IPS DF 6.9 (cell line): ENCODE measurements around the gene RAB44.

Experiments
- DNase-seq: peaks from one replicate; pipeline ENCODE4 v3.0.0-alpha.2; 2013; ENCODE audit warnings: low read depth, low spot score
- H3K27ac ChIP-seq: one replicate; pipeline ENCODE4 v1.5.1; 2013; ENCODE audit warnings: low read length, control low read depth
- H3K27me3 ChIP-seq: 2 replicates; pipeline ENCODE4 v1.6.1; 2013; ENCODE audit warnings: mild to moderate bottlenecking, low read length; ENCODE audit not compliant: control insufficient read depth, insufficient read depth
- H3K36me3 ChIP-seq: 2 replicates; pipeline ENCODE4 v1.6.1; 2013; ENCODE audit warnings: low read length; ENCODE audit not compliant: control insufficient read depth, insufficient read depth
- H3K4me1 ChIP-seq: 2 replicates; pipeline ENCODE4 v1.6.1; 2013; ENCODE audit warnings: low read length; ENCODE audit not compliant: control insufficient read depth, insufficient read depth
- H3K4me3 ChIP-seq: 2 replicates; pipeline ENCODE4 v1.5.1; 2013; ENCODE audit warnings: mild to moderate bottlenecking, low read length
- H3K9me3 ChIP-seq: 2 replicates; pipeline ENCODE4 v1.6.1; 2013; ENCODE audit warnings: low read length, inconsistent platforms; ENCODE audit not compliant: control insufficient read depth, insufficient read depth
- WGBS: extraction: QIAGEN DNeasy Blood & Tissue Kit; methylation state at CpG from one replicate; pipeline ENCODE4 v1.1.7; 2013; ENCODE audit warnings: mixed read lengths, missing lambda C conversion rate; ENCODE audit not compliant: insufficient read length, insufficient coverage; 5-methylcytosine and 5-hydroxymethylcytosine counted together

RAB44 gene

GRCh38 chr6:36657942-36658544, 39.6 kb upstream of the RAB44 start:
- H3K36me3 ChIP-seq, result no peaks in the 10 kb centered on the region
- no peak overlapping the region for H3K27ac ChIP-seq
- no peaks in the 10 kb centered on the region for H3K9me3 ChIP-seq
- no peak for DNase-seq
- no peaks in the 10 kb centered on the region; the same call in 1 of the 2 replicates for H3K4me1 ChIP-seq
- H3K4me3 ChIP-seq, result no peak overlapping the region
- WGBS, result no CpG with 5 or more reads among the region's 1 CpG
- no peaks in the 10 kb centered on the region for H3K27me3 ChIP-seq

GRCh38 chr6:36659271-36659670, 38.4 kb upstream of the RAB44 start:
- H3K27me3 ChIP-seq, result no peaks in the 10 kb centered on the region
- H3K36me3 ChIP-seq, result no peaks in the 10 kb centered on the region
- WGBS, result no CpG with 5 or more reads among the region's 1 CpG
- DNase-seq, result no peak
- no peaks in the 10 kb centered on the region for H3K9me3 ChIP-seq
- no peak overlapping the region for H3K4me3 ChIP-seq
- H3K27ac ChIP-seq, result no peak overlapping the region
- no peaks in the 10 kb centered on the region; the same call in 1 of the 2 replicates for H3K4me1 ChIP-seq

GRCh38 chr6:36660771-36661471, 36.7 kb upstream of the RAB44 start:
- no peaks in the 10 kb centered on the region; the same call in 1 of the 2 replicates for H3K4me1 ChIP-seq
- H3K4me3 ChIP-seq, result no peak overlapping the region
- H3K27ac ChIP-seq, result no peak overlapping the region
- no peak for DNase-seq
- H3K27me3 ChIP-seq, result no peaks in the 10 kb centered on the region
- 100% methylated on average over 3 of the region's 44 CpGs for WGBS
- no peaks in the 10 kb centered on the region for H3K9me3 ChIP-seq
- no peaks in the 10 kb centered on the region for H3K36me3 ChIP-seq

- no CpG with 5 or more reads among the region's 5 CpGs for WGBS
- H3K4me3 ChIP-seq, result no peak overlapping the region
- no peaks in the 10 kb centered on the region for H3K9me3 ChIP-seq
- H3K4me1 ChIP-seq, result peaks cover 3% of the 10 kb centered on the region
- no peak overlapping the region for H3K27ac ChIP-seq
- H3K27me3 ChIP-seq, result no peaks in the 10 kb centered on the region
- no peaks in the 10 kb centered on the region for H3K36me3 ChIP-seq
- DNase-seq, result no peak
These were observed 35.2 kb upstream of the RAB44 start for GRCh38 chr6:36662380-36662779.

- no peaks in the 10 kb centered on the region for H3K27me3 ChIP-seq
- DNase-seq, result no peak
- H3K36me3 ChIP-seq, result no peaks in the 10 kb centered on the region
- no peak overlapping the region for H3K4me3 ChIP-seq
- peaks cover 3% of the 10 kb centered on the region for H3K4me1 ChIP-seq
- no peak overlapping the region for H3K27ac ChIP-seq
- WGBS, result no CpG with 5 or more reads among the region's 6 CpGs
- H3K9me3 ChIP-seq, result no peaks in the 10 kb centered on the region
These were observed 34.8 kb upstream of the RAB44 start for GRCh38 chr6:36662827-36663256.

GRCh38 chr6:36663504-36664446, 33.9 kb upstream of the RAB44 start:
- no peaks in the 10 kb centered on the region for H3K36me3 ChIP-seq
- H3K27ac ChIP-seq, result no peak overlapping the region
- WGBS, result no CpG with 5 or more reads among the region's 4 CpGs
- DNase-seq, result no peak
- peaks cover 3% of the 10 kb centered on the region for H3K4me1 ChIP-seq
- H3K4me3 ChIP-seq, result no peak overlapping the region
- no peaks in the 10 kb centered on the region for H3K9me3 ChIP-seq
- H3K27me3 ChIP-seq, result no peaks in the 10 kb centered on the region

GRCh38 chr6:36665180-36665579, 32.4 kb upstream of the RAB44 start:
- Histone ChIP-seq H3K27me3 (no peaks in the 10 kb centered on the region), H3K36me3 (no peaks in the 10 kb centered on the region), H3K9me3 (no peaks in the 10 kb centered on the region), H3K4me1 (peaks cover 5% of the 10 kb centered on the region), H3K4me3 (no peak overlapping the region), H3K27ac (no peak overlapping the region)
- no CpG with 5 or more reads among the region's 4 CpGs for WGBS
- no peak for DNase-seq

GRCh38 chr6:36666287-36666686, 31.3 kb upstream of the RAB44 start:
- WGBS, result no CpG with 5 or more reads among the region's 2 CpGs
- Histone ChIP-seq H3K27me3 (no peaks in the 10 kb centered on the region), H3K4me1 (peaks cover 5% of the 10 kb centered on the region), H3K4me3 (no peak overlapping the region), H3K36me3 (no peaks in the 10 kb centered on the region), H3K9me3 (no peaks in the 10 kb centered on the region), H3K27ac (no peak overlapping the region)
- DNase-seq, result no peak

GRCh38 chr6:36666826-36667591, 30.6 kb upstream of the RAB44 start:
- Histone ChIP-seq H3K4me1 (peaks cover 5% of the 10 kb centered on the region), H3K4me3 (no peak overlapping the region), H3K27ac (no peak overlapping the region), H3K27me3 (no peaks in the 10 kb centered on the region), H3K36me3 (no peaks in the 10 kb centered on the region), H3K9me3 (no peaks in the 10 kb centered on the region)
- WGBS, result no CpG with 5 or more reads among the region's 9 CpGs
- DNase-seq, result no peak

GRCh38 chr6:36668591-36668990, 29.0 kb upstream of the RAB44 start:
- no peaks in the 10 kb centered on the region for H3K9me3 ChIP-seq
- no peaks in the 10 kb centered on the region for H3K27me3 ChIP-seq
- no peak for DNase-seq
- peaks cover 5% of the 10 kb centered on the region for H3K4me1 ChIP-seq
- H3K4me3 ChIP-seq, result no peak overlapping the region
- H3K36me3 ChIP-seq, result no peaks in the 10 kb centered on the region
- H3K27ac ChIP-seq, result no peak overlapping the region
- no CpG with 5 or more reads among the region's 7 CpGs for WGBS
